ENCODE results near the gene IL1RL2.

GRCh38 chr2:102264952-102265351 lies 78.1 kb downstream of the IL1RL2 start:
- no peak for TF ChIP-seq CTCF (IDR thresholded peaks at IDR 0.05)
- TF ChIP-seq, protein P1, sequence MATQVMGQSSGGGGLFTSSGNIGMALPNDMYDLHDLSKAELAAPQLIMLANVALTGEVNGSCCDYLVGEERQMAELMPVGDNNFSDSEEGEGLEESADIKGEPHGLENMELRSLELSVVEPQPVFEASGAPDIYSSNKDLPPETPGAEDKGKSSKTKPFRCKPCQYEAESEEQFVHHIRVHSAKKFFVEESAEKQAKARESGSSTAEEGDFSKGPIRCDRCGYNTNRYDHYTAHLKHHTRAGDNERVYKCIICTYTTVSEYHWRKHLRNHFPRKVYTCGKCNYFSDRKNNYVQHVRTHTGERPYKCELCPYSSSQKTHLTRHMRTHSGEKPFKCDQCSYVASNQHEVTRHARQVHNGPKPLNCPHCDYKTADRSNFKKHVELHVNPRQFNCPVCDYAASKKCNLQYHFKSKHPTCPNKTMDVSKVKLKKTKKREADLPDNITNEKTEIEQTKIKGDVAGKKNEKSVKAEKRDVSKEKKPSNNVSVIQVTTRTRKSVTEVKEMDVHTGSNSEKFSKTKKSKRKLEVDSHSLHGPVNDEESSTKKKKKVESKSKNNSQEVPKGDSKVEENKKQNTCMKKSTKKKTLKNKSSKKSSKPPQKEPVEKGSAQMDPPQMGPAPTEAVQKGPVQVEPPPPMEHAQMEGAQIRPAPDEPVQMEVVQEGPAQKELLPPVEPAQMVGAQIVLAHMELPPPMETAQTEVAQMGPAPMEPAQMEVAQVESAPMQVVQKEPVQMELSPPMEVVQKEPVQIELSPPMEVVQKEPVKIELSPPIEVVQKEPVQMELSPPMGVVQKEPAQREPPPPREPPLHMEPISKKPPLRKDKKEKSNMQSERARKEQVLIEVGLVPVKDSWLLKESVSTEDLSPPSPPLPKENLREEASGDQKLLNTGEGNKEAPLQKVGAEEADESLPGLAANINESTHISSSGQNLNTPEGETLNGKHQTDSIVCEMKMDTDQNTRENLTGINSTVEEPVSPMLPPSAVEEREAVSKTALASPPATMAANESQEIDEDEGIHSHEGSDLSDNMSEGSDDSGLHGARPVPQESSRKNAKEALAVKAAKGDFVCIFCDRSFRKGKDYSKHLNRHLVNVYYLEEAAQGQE (IDR thresholded peaks at IDR 0.05; ENCODE audit: insufficient read depth in 1 of 2, low read depth in 2 of 2, low read length in 1 of 2), result no peak
